ENCODE measurements around the gene SEC61A1. TPM values are rescaled to one million over a fixed set of nuclear protein-coding genes. Genes with fewer than 3 reads are reported as not detected.

Gene SEC61A1
- total RNA-seq (73.6 TPM), polyA plus RNA-seq (79.7 TPM)
- long read RNA-seq, donor 1, partial matches to known transcripts, result 0 of 2 reads
- long read RNA-seq, donor 1, other reads (novel, unspliced or antisense), result 0 of 2 reads
- long read RNA-seq, donor 2, transcript SEC61A1-201 (12 exons, 3,635 nt), result major isoform, 59 of 91 reads
- long read RNA-seq, donor 2, partial matches to known transcripts, result 30 of 91 reads
- long read RNA-seq, donor 2, other reads (novel, unspliced or antisense), result 0 of 91 reads
- long read RNA-seq, donor 3, transcript SEC61A1-201 (12 exons, 3,635 nt), result major isoform, 23 of 39 reads
- long read RNA-seq, donor 3, partial matches to known transcripts, result 15 of 39 reads
- long read RNA-seq, donor 3, other reads (novel, unspliced or antisense), result 0 of 39 reads
- long read RNA-seq, donor 4, transcript SEC61A1-201 (12 exons, 3,635 nt), result major isoform, 13 of 87 reads
- long read RNA-seq, donor 4, partial matches to known transcripts, result 58 of 87 reads
- long read RNA-seq, donor 4, other reads (novel, unspliced or antisense), result 15 of 87 reads
- long read RNA-seq, donor 5, transcript SEC61A1-201 (12 exons, 3,635 nt), result major isoform, 33 of 66 reads
- long read RNA-seq, donor 5, partial matches to known transcripts, result 32 of 66 reads
- long read RNA-seq, donor 5, other reads (novel, unspliced or antisense), result 0 of 66 reads
- long read RNA-seq, donor 6, transcript SEC61A1-201 (12 exons, 3,635 nt), result major isoform, 11 of 16 reads
- long read RNA-seq, donor 6, partial matches to known transcripts, result 5 of 16 reads
- long read RNA-seq, donor 6, other reads (novel, unspliced or antisense), result 0 of 16 reads
- long read RNA-seq, donor 7, transcript SEC61A1-201 (12 exons, 3,635 nt), result major isoform, 15 of 92 reads
- long read RNA-seq, donor 7, partial matches to known transcripts, result 77 of 92 reads
- long read RNA-seq, donor 7, other reads (novel, unspliced or antisense), result 0 of 92 reads
- long read RNA-seq, donor 8, transcript SEC61A1-201 (12 exons, 3,635 nt), result major isoform, 11 of 24 reads
- long read RNA-seq, donor 8, partial matches to known transcripts, result 13 of 24 reads
- long read RNA-seq, donor 8, other reads (novel, unspliced or antisense), result 0 of 24 reads
- long read RNA-seq, donor 9, transcript SEC61A1-201 (12 exons, 3,635 nt), result major isoform, 21 of 22 reads
- long read RNA-seq, donor 9, partial matches to known transcripts, result 0 of 22 reads
- long read RNA-seq, donor 9, other reads (novel, unspliced or antisense), result 0 of 22 reads
- long read RNA-seq, donor 10, transcript SEC61A1-201 (12 exons, 3,635 nt), result major isoform, 13 of 99 reads
- long read RNA-seq, donor 10, partial matches to known transcripts, result 72 of 99 reads
- long read RNA-seq, donor 10, other reads (novel, unspliced or antisense), result 13 of 99 reads

- H3K9me3 ChIP-seq (ENCODE audit: control insufficient read depth in 2 of 2, insufficient read depth in 1 of 2, low read length in 1 of 2), result no peaks in the 10 kb centered on the region
- DNase-seq (ENCODE audit: low read depth in 6 of 9, low spot score in 9 of 9), result peak; percentile 72 to 96 (median 91)
Measured at GRCh38 chr3:128051837-128052594, at the start of gene SEC61A1. SEC61A1 (plus strand) TSS chr3:128052437; CDS start chr3:128052553, 116 bp downstream.

DNA sequence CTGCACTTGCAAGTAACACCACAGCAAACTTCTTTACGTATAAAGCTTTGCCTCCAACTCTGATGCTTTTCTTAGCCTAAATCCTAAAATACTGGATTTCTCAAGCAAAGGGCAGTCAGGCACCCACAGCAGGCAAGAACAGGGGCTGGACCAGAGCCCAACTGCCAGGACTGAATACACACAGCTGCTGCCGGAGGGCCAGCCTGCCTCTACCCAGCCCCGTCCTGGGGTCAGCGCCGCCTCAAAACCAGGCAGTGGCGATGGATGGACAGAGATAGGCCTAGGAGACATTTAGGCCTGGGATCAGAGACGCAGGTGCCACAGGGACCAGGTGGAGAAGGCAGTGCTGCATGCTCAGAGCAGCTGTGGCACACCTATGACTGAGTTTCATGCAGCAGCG, 47.6 kb upstream of the SEC61A1 start:
- Histone ChIP-seq H3K4me3 (ENCODE audit: low read length in 2 of 2) (no peak overlapping the region), H3K9me3 (ENCODE audit: control insufficient read depth in 2 of 2, insufficient read depth in 1 of 2, low read length in 1 of 2) (no peaks in the 10 kb centered on the region), H3K4me1 (ENCODE audit: control insufficient read depth in 2 of 2, insufficient read depth in 2 of 2, low read length in 2 of 2) (no peaks in the 10 kb centered on the region), H3K27ac (ENCODE audit: low read depth in 1 of 2, low read length in 1 of 2) (no peak overlapping the region), H3K27me3 (ENCODE audit: control insufficient read depth in 2 of 2, insufficient read depth in 1 of 2, low read length in 1 of 2) (peaks cover 0 to 32% of the 10 kb centered on the region in 2 donors), H3K36me3 (ENCODE audit: control insufficient read depth in 2 of 2, insufficient read depth in 2 of 2, low read length in 1 of 2) (no peaks in the 10 kb centered on the region)
- WGBS, result 95% methylated on average over 8 of the region's 8 CpGs
- DNase-seq (ENCODE audit: low read depth in 6 of 9, low spot score in 9 of 9), result no peak

More at GRCh38 chr3:128051837-128052594, at the start of gene SEC61A1:
- peaks cover 22 to 23% of the 10 kb centered on the region in 2 donors for H3K4me1 ChIP-seq (ENCODE audit: control insufficient read depth in 2 of 2, insufficient read depth in 2 of 2, low read length in 2 of 2)
- under 1% methylated on average over 90 of the region's 90 CpGs for WGBS
- peaks cover 12 to 26% of the 10 kb centered on the region in 2 donors for H3K36me3 ChIP-seq (ENCODE audit: control insufficient read depth in 2 of 2, insufficient read depth in 2 of 2, low read length in 1 of 2)
- H3K27me3 ChIP-seq (ENCODE audit: control insufficient read depth in 2 of 2, insufficient read depth in 1 of 2, low read length in 1 of 2), result no peaks in the 10 kb centered on the region
- H3K27ac ChIP-seq (ENCODE audit: low read depth in 1 of 2, low read length in 1 of 2), result peak within 1 kb of the TSS; percentile 68 to 94
- peak within 1 kb of the TSS; percentile 83 to 96 for H3K4me3 ChIP-seq (ENCODE audit: low read length in 2 of 2)

GRCh38 chr3:128006061-128007032, 45.9 kb upstream of the SEC61A1 start:
- Histone ChIP-seq H3K36me3 (ENCODE audit: control insufficient read depth in 2 of 2, insufficient read depth in 2 of 2, low read length in 1 of 2) (no peaks in the 10 kb centered on the region), H3K4me1 (ENCODE audit: control insufficient read depth in 2 of 2, insufficient read depth in 2 of 2, low read length in 2 of 2) (peaks cover 0 to 3% of the 10 kb centered on the region in 2 donors), H3K27me3 (ENCODE audit: control insufficient read depth in 2 of 2, insufficient read depth in 1 of 2, low read length in 1 of 2) (peaks cover 0 to 32% of the 10 kb centered on the region in 2 donors), H3K4me3 (ENCODE audit: low read length in 2 of 2) (no peak overlapping the region), H3K9me3 (ENCODE audit: control insufficient read depth in 2 of 2, insufficient read depth in 1 of 2, low read length in 1 of 2) (no peaks in the 10 kb centered on the region), H3K27ac (ENCODE audit: low read depth in 1 of 2, low read length in 1 of 2) (no peak overlapping the region)
- no peak for DNase-seq (ENCODE audit: low read depth in 6 of 9, low spot score in 9 of 9)
- WGBS, result 68% methylated on average over 30 of the region's 30 CpGs

DNA sequence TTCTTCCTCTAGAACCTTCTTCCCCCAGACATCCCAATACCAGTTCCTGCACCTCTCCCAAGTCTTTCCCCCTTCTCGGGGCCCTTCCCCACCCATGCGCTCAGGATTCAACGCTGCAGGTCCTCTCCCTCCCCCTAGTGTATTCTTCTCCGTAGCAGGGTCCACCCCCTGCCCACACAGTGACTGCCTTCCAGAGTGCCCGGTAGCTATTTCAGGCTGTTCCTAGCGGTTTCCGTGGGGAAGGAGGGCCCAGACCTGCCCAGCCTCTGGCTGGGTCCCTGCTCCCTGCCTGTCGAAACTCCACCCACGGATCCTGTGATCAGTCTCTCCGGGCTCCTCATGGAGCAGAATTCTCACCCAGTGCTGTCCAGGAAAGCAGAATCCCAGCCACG, 45.2 kb upstream of the SEC61A1 start:
- H3K27me3 ChIP-seq (ENCODE audit: control insufficient read depth in 2 of 2, insufficient read depth in 1 of 2, low read length in 1 of 2), result peaks cover 0 to 28% of the 10 kb centered on the region in 2 donors
- H3K4me3 ChIP-seq (ENCODE audit: low read length in 2 of 2), result no peak overlapping the region
- no peak overlapping the region for H3K27ac ChIP-seq (ENCODE audit: low read depth in 1 of 2, low read length in 1 of 2)
- WGBS, result 65% methylated on average over 11 of the region's 11 CpGs
- DNase-seq (ENCODE audit: low read depth in 6 of 9, low spot score in 9 of 9), result no peak
- H3K9me3 ChIP-seq (ENCODE audit: control insufficient read depth in 2 of 2, insufficient read depth in 1 of 2, low read length in 1 of 2), result no peaks in the 10 kb centered on the region
- H3K36me3 ChIP-seq (ENCODE audit: control insufficient read depth in 2 of 2, insufficient read depth in 2 of 2, low read length in 1 of 2), result no peaks in the 10 kb centered on the region
- H3K4me1 ChIP-seq (ENCODE audit: control insufficient read depth in 2 of 2, insufficient read depth in 2 of 2, low read length in 2 of 2), result peaks cover 0 to 4% of the 10 kb centered on the region in 2 donors

GRCh38 chr3:128009952-128010846, 42.0 kb upstream of the SEC61A1 start:
- 97% methylated on average over 12 of the region's 12 CpGs for WGBS
- Histone ChIP-seq H3K4me1 (ENCODE audit: control insufficient read depth in 2 of 2, insufficient read depth in 2 of 2, low read length in 2 of 2) (peaks cover 0 to 4% of the 10 kb centered on the region in 2 donors), H3K4me3 (ENCODE audit: low read length in 2 of 2) (no peak overlapping the region), H3K27ac (ENCODE audit: low read depth in 1 of 2, low read length in 1 of 2) (no peak overlapping the region), H3K36me3 (ENCODE audit: control insufficient read depth in 2 of 2, insufficient read depth in 2 of 2, low read length in 1 of 2) (no peaks in the 10 kb centered on the region), H3K9me3 (ENCODE audit: control insufficient read depth in 2 of 2, insufficient read depth in 1 of 2, low read length in 1 of 2) (no peaks in the 10 kb centered on the region), H3K27me3 (ENCODE audit: control insufficient read depth in 2 of 2, insufficient read depth in 1 of 2, low read length in 1 of 2) (peaks cover 0 to 16% of the 10 kb centered on the region in 2 donors)
- no peak for DNase-seq (ENCODE audit: low read depth in 6 of 9, low spot score in 9 of 9)

DNA sequence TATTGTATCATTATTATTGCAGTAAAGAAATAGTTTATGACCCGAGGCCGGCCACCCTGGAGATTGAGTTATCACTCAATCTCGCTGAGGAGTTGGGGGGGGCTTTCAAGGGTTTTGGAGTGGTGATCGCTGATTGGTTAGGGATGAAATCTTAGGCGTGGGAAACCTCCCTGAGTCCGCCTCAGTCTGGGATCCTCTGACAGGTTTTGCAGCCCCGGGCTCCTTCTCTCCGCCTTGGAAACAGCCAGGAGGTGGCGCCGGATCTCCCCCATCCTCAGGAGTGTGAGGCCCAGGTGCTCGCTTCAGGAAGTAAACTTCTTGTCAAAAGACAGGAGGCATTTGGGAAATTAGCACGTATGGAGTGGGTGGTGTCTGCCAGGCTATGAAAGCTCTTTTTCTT, 41.1 kb upstream of the SEC61A1 start:
- Histone ChIP-seq H3K4me1 (ENCODE audit: control insufficient read depth in 2 of 2, insufficient read depth in 2 of 2, low read length in 2 of 2) (peaks cover 0 to 4% of the 10 kb centered on the region in 2 donors), H3K9me3 (ENCODE audit: control insufficient read depth in 2 of 2, insufficient read depth in 1 of 2, low read length in 1 of 2) (no peaks in the 10 kb centered on the region), H3K36me3 (ENCODE audit: control insufficient read depth in 2 of 2, insufficient read depth in 2 of 2, low read length in 1 of 2) (no peaks in the 10 kb centered on the region), H3K27me3 (ENCODE audit: control insufficient read depth in 2 of 2, insufficient read depth in 1 of 2, low read length in 1 of 2) (peaks cover 0 to 9% of the 10 kb centered on the region in 2 donors), H3K27ac (ENCODE audit: low read depth in 1 of 2, low read length in 1 of 2) (no peak overlapping the region), H3K4me3 (ENCODE audit: low read length in 2 of 2) (no peak overlapping the region)
- WGBS, result 20% methylated on average over 12 of the region's 12 CpGs
- peak in 8 of 9 donors; percentile 4 to 41 (median 10) for DNase-seq (ENCODE audit: low read depth in 6 of 9, low spot score in 9 of 9)

GRCh38 chr3:128012050-128012449, 40.2 kb upstream of the SEC61A1 start:
- 98% methylated on average over 14 of the region's 14 CpGs for WGBS
- DNase-seq (ENCODE audit: low read depth in 6 of 9, low spot score in 9 of 9), result no peak
- Histone ChIP-seq H3K9me3 (ENCODE audit: control insufficient read depth in 2 of 2, insufficient read depth in 1 of 2, low read length in 1 of 2) (no peaks in the 10 kb centered on the region), H3K4me1 (ENCODE audit: control insufficient read depth in 2 of 2, insufficient read depth in 2 of 2, low read length in 2 of 2) (peaks cover 0 to 4% of the 10 kb centered on the region in 2 donors), H3K36me3 (ENCODE audit: control insufficient read depth in 2 of 2, insufficient read depth in 2 of 2, low read length in 1 of 2) (no peaks in the 10 kb centered on the region), H3K27me3 (ENCODE audit: control insufficient read depth in 2 of 2, insufficient read depth in 1 of 2, low read length in 1 of 2) (peaks cover 0 to 2% of the 10 kb centered on the region in 2 donors), H3K27ac (ENCODE audit: low read depth in 1 of 2, low read length in 1 of 2) (no peak overlapping the region), H3K4me3 (ENCODE audit: low read length in 2 of 2) (no peak overlapping the region)

Measured in thymus (tissue), 14 donors.